ENCODE data around the gene OMD.
"Not testable (repeated sequence)": the region's sequence is repeated elsewhere in the genome, so short reads cannot be mapped to it uniquely, and the experiment has no call there.

The OMD gene

GRCh38 chr9:92411157-92411556, 13.1 kb downstream of the OMD start:
- not testable (repeated sequence) for DNase-seq

- DNase-seq, result no peak
These were observed 15.4 kb downstream of the OMD start for GRCh38 chr9:92408747-92409478.

GRCh38 chr9:92407818-92408217, 16.5 kb downstream of the OMD start:
- no peak for DNase-seq

GRCh38 chr9:92406477-92406876, 17.8 kb downstream of the OMD start:
- no peak for DNase-seq

GRCh38 chr9:92405818-92406217, 18.5 kb downstream of the OMD start:
- no peak for DNase-seq

GRCh38 chr9:92404042-92404836, 20.0 kb downstream of the OMD start, which contains the start of gene OGN:
Gene OGN (minus strand): TSS chr9:92404578. CDS start chr9:92403407, 1,171 bp downstream.
- no peak for DNase-seq

- DNase-seq, result no peak
These were observed 21.2 kb downstream of the OMD start for GRCh38 chr9:92402826-92403745.

GRCh38 chr9:92402360-92402759, 21.9 kb downstream of the OMD start:
- DNase-seq, result no peak

GRCh38 chr9:92397853-92398252, 26.4 kb downstream of the OMD start:
- DNase-seq, result no peak

GRCh38 chr9:92395617-92396016, 28.7 kb downstream of the OMD start:
- DNase-seq, result no peak

GRCh38 chr9:92393686-92394085, 30.6 kb downstream of the OMD start:
- DNase-seq, result no peak

- no peak for DNase-seq
These were observed 31.6 kb downstream of the OMD start for GRCh38 chr9:92392690-92393089.

GRCh38 chr9:92385953-92386352, 38.3 kb downstream of the OMD start:
- no peak for DNase-seq

GRCh38 chr9:92385477-92385876, 38.8 kb downstream of the OMD start:
- DNase-seq, result no peak

- DNase-seq, result no peak
These were observed 39.3 kb downstream of the OMD start for GRCh38 chr9:92385001-92385400.

- no peak for DNase-seq
These were observed 39.9 kb downstream of the OMD start for GRCh38 chr9:92384375-92384774.

- no peak for DNase-seq
These were observed 42.5 kb downstream of the OMD start for GRCh38 chr9:92381775-92382174.

- DNase-seq, result no peak
These were observed 43.7 kb downstream of the OMD start for GRCh38 chr9:92380603-92381002.

- no peak for DNase-seq
These were observed 45.3 kb downstream of the OMD start for GRCh38 chr9:92378865-92379560.

GRCh38 chr9:92377876-92378275, 46.4 kb downstream of the OMD start:
- DNase-seq, result no peak

GRCh38 chr9:92373167-92373566, 51.1 kb downstream of the OMD start:
- DNase-seq, result no peak

GRCh38 chr9:92369075-92369474, 55.2 kb downstream of the OMD start:
- no peak for DNase-seq
